Keratinocyte (primary cell): ENCODE measurements around the gene INSR. TPM values are rescaled to one million over a fixed set of nuclear protein-coding genes. Genes with fewer than 3 reads are reported as not detected.

Experiments
- DNase-seq: peaks from one replicate; pipeline ENCODE4 v3.0.0-alpha.2; 2011; ENCODE audit warnings: low read depth, missing footprints, low spot score
- FAIRE-seq: peaks from 2 replicates; lab custom pipeline; 2011; peaks lifted over from hg19 to GRCh38; lab: Jason Lieb, UNC
- H2AFZ ChIP-seq: 2 replicates; pipeline ENCODE4 v1.6.0; 2012; ENCODE audit warnings: low read length, control low read depth, inconsistent platforms; ENCODE audit not compliant: control insufficient read depth
- H3K27ac ChIP-seq: 2 replicates; pipeline ENCODE4 v1.5.1; 2011; ENCODE audit warnings: low read length; ENCODE audit not compliant: control insufficient read depth, insufficient read depth
- H3K27me3 ChIP-seq: 3 replicates; pipeline ENCODE4 v1.6.0; 2011; ENCODE audit warnings: low read length; ENCODE audit not compliant: control insufficient read depth, insufficient read depth; ENCODE audit errors: extremely low read depth
- H3K36me3 ChIP-seq, 2 experiments: 2 replicates in 1 of 2; 3 replicates in 1 of 2; pipeline ENCODE4 v1.5.1; 2011; ENCODE audit warnings: low read length in 2 of 2, mild to moderate bottlenecking in 1 of 2; ENCODE audit not compliant: control insufficient read depth in 2 of 2, insufficient read depth in 2 of 2; ENCODE audit errors: extremely low read depth in 1 of 2
- H3K4me1 ChIP-seq: 3 replicates; pipeline ENCODE4 v1.5.1; 2011; ENCODE audit warnings: low read length; ENCODE audit not compliant: control insufficient read depth, insufficient read depth; ENCODE audit errors: extremely low read depth
- H3K4me2 ChIP-seq: 3 replicates; pipeline ENCODE4 v1.6.0; 2011; ENCODE audit warnings: low read depth, low read length; ENCODE audit not compliant: control insufficient read depth, insufficient read depth; ENCODE audit errors: extremely low read depth
- H3K4me3 ChIP-seq, 3 experiments: fragments of 200-600 bp in 1 of 3; sonication (generic) in 1 of 3; 2 replicates in 2 of 3; 3 replicates in 1 of 3; pipeline ENCODE4 v1.5.1; 2011 to 2016; ENCODE audit warnings: low read length in 3 of 3, mild to moderate bottlenecking in 3 of 3, control low read depth in 2 of 3, inconsistent platforms in 1 of 3, low read depth in 1 of 3, mixed read lengths in 1 of 3, mixed run types in 1 of 3, moderate library complexity in 1 of 3; ENCODE audit not compliant: control insufficient read depth in 2 of 3, insufficient read depth in 2 of 3; ENCODE audit errors: extremely low read depth in 1 of 3
- H3K79me2 ChIP-seq: 2 replicates; pipeline ENCODE4 v1.6.0; 2012; ENCODE audit warnings: low read length; ENCODE audit not compliant: control insufficient read depth, insufficient read depth
- H3K9ac ChIP-seq: 3 replicates; pipeline ENCODE4 v1.6.0; 2011; ENCODE audit warnings: low read length; ENCODE audit not compliant: control insufficient read depth, insufficient read depth; ENCODE audit errors: extremely low read depth
- H3K9me1 ChIP-seq: 3 replicates; pipeline ENCODE4 v1.6.0; 2011; ENCODE audit warnings: low read length; ENCODE audit not compliant: control insufficient read depth, insufficient read depth; ENCODE audit errors: extremely low read depth
- H3K9me3 ChIP-seq: 2 replicates; pipeline ENCODE4 v1.5.1; 2012; ENCODE audit warnings: low read depth, low read length; ENCODE audit not compliant: control insufficient read depth
- H4K20me1 ChIP-seq: 3 replicates; pipeline ENCODE4 v1.6.0; 2011; ENCODE audit warnings: low read length; ENCODE audit not compliant: control insufficient read depth, insufficient read depth; ENCODE audit errors: extremely low read depth
- CTCF ChIP-seq, 3 experiments: IDR thresholded peaks in 1 of 3; conservative IDR thresholded peaks in 1 of 3; optimal IDR thresholded peaks in 1 of 3; 2 replicates in 2 of 3; 3 replicates in 1 of 3; pipeline versions ENCODE3 to v1.5.1; 2011; ENCODE audit warnings: low read length in 3 of 3, mild to moderate bottlenecking in 3 of 3, moderate library complexity in 2 of 3, control low read depth in 1 of 3, inconsistent platforms in 1 of 3; ENCODE audit not compliant: insufficient read depth in 2 of 3; ENCODE audit errors: extremely low read depth in 1 of 3
- EZH2 ChIP-seq: IDR thresholded peaks from one replicate; pipeline ENCODE4 v1.6.1; 2012; ENCODE audit warnings: inconsistent platforms, mild to moderate bottlenecking, low read length, moderate library complexity
- dilution Hi-C: fragments of 300-500 bp; cut with MboI; formaldehyde crosslinking; loops from one replicate; pipeline ENCODE4 v1.7.0; 2020; ENCODE audit warnings: low sequenced_read_pairs; ENCODE audit not compliant: extremely low pct_ligation_motif_present
- polyA plus RNA-seq, 5 experiments: library from polyadenylated mRNA; depleted of rRNA in 3 of 5; stranded (reverse) in 3 of 5; stranded (forward) in 1 of 5; unstranded in 1 of 5; fragments of >200 nt; gene quantifications; 1 replicate in 1 of 5; 2 replicates in 3 of 5; 3 replicates in 1 of 5; pipeline versions ENCODE4 v1.2.1 to v1.2.3, GENCODE V29; 2011 to 2012; ENCODE audit warnings: missing spikeins in 2 of 5, low read depth in 1 of 5, low replicate concordance in 1 of 5

The INSR gene
- polyA plus RNA-seq, 1 donor (not counting 4 experiments of a cell fraction or from before 2014, with no cell fraction given), result 1.2 TPM

GRCh38 chr19:7117248-7117647 lies 177.0 kb downstream of the INSR start:
- H3K9me1 ChIP-seq, result no peaks in the 10 kb centered on the region
- H3K4me2 ChIP-seq, result no peak overlapping the region
- no peaks in the 10 kb centered on the region for H3K27me3 ChIP-seq
- H3K9me3 ChIP-seq, result no peaks in the 10 kb centered on the region
- H3K4me1 ChIP-seq, result no peaks in the 10 kb centered on the region
- no peak for DNase-seq
- H2AFZ ChIP-seq, result no peak overlapping the region
- H3K36me3 ChIP-seq, result peaks cover 0 to 1% of the 10 kb centered on the region in 2 experiments
- H3K27ac ChIP-seq, result no peak overlapping the region
- dilution Hi-C loops, result no loop called here
- TF ChIP-seq EZH2, result no peak
- H4K20me1 ChIP-seq, result no peaks in the 10 kb centered on the region
- no peak for FAIRE-seq
- no peak overlapping the region for H3K4me3 ChIP-seq
- H3K79me2 ChIP-seq, result no peaks in the 10 kb centered on the region
- H3K9ac ChIP-seq, result no peak overlapping the region

DNA sequence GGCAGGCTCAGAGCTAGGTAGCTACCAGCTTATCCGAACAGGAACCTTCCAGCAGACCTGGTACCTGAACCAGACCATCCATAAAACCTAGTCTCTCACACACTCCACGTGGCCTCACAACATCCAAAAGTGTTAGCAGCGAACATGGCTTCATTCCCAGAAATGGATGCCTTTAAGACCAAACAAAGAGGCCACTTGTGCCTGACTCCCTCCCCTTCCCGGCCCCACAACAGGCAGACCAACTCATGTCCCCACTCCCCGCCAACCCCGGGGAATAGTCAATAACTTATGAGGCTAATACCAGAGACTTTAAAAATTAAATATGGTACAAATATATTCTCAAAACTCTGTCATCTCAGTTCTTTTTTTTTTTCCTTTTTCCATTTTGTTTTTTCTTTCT lies 178.5 kb downstream of the INSR start:
- no peak overlapping the region for H3K4me2 ChIP-seq
- FAIRE-seq, result no peak
- no peaks in the 10 kb centered on the region for H3K9me1 ChIP-seq
- H3K36me3 ChIP-seq, result peaks cover 0 to 1% of the 10 kb centered on the region in 2 experiments
- no peak overlapping the region for H3K27ac ChIP-seq
- no peak overlapping the region for H3K9ac ChIP-seq
- dilution Hi-C loops, result no loop called here
- no peaks in the 10 kb centered on the region for H3K9me3 ChIP-seq
- no peak overlapping the region for H2AFZ ChIP-seq
- H3K79me2 ChIP-seq, result no peaks in the 10 kb centered on the region
- H3K27me3 ChIP-seq, result no peaks in the 10 kb centered on the region
- TF ChIP-seq EZH2 (no peak), CTCF (optimal IDR thresholded peaks at IDR 0.05 in 1 of 3, IDR thresholded peaks at IDR 0.05 in 1 of 3, conservative IDR thresholded peaks at IDR 0.05 in 1 of 3; ENCODE audit: extremely low read depth in 1 of 3, insufficient read depth in 2 of 3, low read length in 3 of 3) (no peak)
- no peak overlapping the region for H3K4me3 ChIP-seq
- DNase-seq, result no peak
- no peaks in the 10 kb centered on the region for H3K4me1 ChIP-seq
- no peaks in the 10 kb centered on the region for H4K20me1 ChIP-seq

GRCh38 chr19:7113233-7113632 lies 181.0 kb downstream of the INSR start:
- dilution Hi-C loops, result no loop called here
- TF ChIP-seq CTCF (optimal IDR thresholded peaks at IDR 0.05 in 1 of 3, IDR thresholded peaks at IDR 0.05 in 1 of 3, conservative IDR thresholded peaks at IDR 0.05 in 1 of 3; ENCODE audit: extremely low read depth in 1 of 3, insufficient read depth in 2 of 3, low read length in 3 of 3) (no peak), EZH2 (no peak)

More at GRCh38 chr19:7113233-7113632, 181.0 kb downstream of the INSR start:
- FAIRE-seq, result no peak
- H3K27ac ChIP-seq, result no peak overlapping the region
- no peaks in the 10 kb centered on the region for H3K27me3 ChIP-seq
- H3K9ac ChIP-seq, result no peak overlapping the region
- H3K4me1 ChIP-seq, result no peaks in the 10 kb centered on the region
- H3K9me3 ChIP-seq, result no peaks in the 10 kb centered on the region
- H2AFZ ChIP-seq, result no peak overlapping the region
- no peaks in the 10 kb centered on the region for H3K9me1 ChIP-seq
- H4K20me1 ChIP-seq, result no peaks in the 10 kb centered on the region
- no peak overlapping the region for H3K4me3 ChIP-seq
- DNase-seq, result no peak
- no peaks in the 10 kb centered on the region for H3K79me2 ChIP-seq
- H3K4me2 ChIP-seq, result no peak overlapping the region
- no peaks in the 10 kb centered on the region for H3K36me3 ChIP-seq
